Testis (tissue), 2 donors: ENCODE measurements around the gene SLCO1B1.

Experiments used
- POLR2A ChIP-seq: fragments of 450-650 bp; IDR thresholded peaks from one replicate; pipeline ENCODE4 v1.6.1; 2017; ENCODE audit warnings: antibody characterized with exemption, mild to moderate bottlenecking, moderate library complexity
- TF ChIP-seq, protein P1 (sequence below), 3 experiments: fragments of 450-650 bp in 2 of 3; fragments of 200-600 bp in 1 of 3; sonication (generic) in 1 of 3; IDR thresholded peaks; one replicate each; pipeline ENCODE4 v1.5.1; 2016 to 2019; ENCODE audit warnings: antibody characterized with exemption in 3 of 3, mild to moderate bottlenecking in 2 of 3, moderate library complexity in 1 of 3

DNA sequence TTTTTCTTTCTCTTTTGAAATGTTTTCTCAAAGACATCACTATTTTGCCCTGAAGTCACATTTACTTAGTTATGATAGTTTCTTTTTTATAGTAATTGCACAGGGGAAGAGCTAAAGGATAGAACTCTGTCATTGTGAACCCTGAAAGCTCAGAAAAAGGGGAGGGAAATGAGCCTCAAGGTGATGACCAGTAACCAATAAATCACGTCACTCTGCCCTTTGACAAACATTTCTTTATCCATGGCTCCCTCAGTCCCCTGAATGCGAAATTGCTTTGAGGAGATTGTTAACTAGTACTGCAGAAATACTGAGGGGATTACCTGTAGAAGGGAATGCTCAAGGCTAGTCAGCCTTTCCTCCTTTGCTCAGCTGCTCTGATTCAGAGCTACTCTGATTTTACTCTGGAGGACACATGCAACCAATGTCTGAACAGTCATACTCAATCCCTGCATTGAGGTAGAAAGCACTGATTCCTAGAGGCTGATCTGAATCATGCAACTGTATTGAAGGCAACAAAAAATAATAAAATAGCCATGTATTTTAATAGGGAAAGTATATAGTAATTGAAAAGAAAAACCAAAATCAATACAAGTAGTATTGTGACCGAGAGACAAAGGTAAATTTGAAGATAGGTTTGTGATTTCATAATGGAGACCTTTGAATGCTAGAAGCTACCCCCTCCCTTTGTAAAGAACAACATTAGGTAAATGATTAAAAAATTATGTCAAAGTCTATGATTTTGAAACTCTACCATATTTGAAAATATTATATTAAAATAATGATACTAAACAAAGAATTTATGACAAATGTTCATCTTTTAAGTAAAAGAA, 24.7 kb downstream of the SLCO1B1 start:
- TF ChIP-seq, protein P1, sequence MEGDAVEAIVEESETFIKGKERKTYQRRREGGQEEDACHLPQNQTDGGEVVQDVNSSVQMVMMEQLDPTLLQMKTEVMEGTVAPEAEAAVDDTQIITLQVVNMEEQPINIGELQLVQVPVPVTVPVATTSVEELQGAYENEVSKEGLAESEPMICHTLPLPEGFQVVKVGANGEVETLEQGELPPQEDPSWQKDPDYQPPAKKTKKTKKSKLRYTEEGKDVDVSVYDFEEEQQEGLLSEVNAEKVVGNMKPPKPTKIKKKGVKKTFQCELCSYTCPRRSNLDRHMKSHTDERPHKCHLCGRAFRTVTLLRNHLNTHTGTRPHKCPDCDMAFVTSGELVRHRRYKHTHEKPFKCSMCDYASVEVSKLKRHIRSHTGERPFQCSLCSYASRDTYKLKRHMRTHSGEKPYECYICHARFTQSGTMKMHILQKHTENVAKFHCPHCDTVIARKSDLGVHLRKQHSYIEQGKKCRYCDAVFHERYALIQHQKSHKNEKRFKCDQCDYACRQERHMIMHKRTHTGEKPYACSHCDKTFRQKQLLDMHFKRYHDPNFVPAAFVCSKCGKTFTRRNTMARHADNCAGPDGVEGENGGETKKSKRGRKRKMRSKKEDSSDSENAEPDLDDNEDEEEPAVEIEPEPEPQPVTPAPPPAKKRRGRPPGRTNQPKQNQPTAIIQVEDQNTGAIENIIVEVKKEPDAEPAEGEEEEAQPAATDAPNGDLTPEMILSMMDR (IDR thresholded peaks at IDR 0.05) = no peak
- no peak for TF ChIP-seq POLR2A
